Measurements from ENCODE around the gene SUGCT. TPM values are rescaled to one million over a fixed set of nuclear protein-coding genes. Genes with fewer than 3 reads are reported as not detected.

SUGCT gene
- total RNA-seq, 2 experiments from 2014 or later: not detected

GRCh38 chr7:40545739-40546138, 410.9 kb downstream of the SUGCT start:
- no peaks in the 10 kb centered on the region for H3K9me3 ChIP-seq (ENCODE audit: low read length)
- H4K20me1 ChIP-seq (ENCODE audit: insufficient read depth, low read length): no peaks in the 10 kb centered on the region
- no TSS peak for BruUV-seq (replicated peaks)
- no peak for DNase-seq (ENCODE audit: low spot score)
- intact Hi-C loops (cut with micrococcal nuclease; ENCODE audit: unreplicated experiment): no loop called here
- TF ChIP-seq, protein P1, sequence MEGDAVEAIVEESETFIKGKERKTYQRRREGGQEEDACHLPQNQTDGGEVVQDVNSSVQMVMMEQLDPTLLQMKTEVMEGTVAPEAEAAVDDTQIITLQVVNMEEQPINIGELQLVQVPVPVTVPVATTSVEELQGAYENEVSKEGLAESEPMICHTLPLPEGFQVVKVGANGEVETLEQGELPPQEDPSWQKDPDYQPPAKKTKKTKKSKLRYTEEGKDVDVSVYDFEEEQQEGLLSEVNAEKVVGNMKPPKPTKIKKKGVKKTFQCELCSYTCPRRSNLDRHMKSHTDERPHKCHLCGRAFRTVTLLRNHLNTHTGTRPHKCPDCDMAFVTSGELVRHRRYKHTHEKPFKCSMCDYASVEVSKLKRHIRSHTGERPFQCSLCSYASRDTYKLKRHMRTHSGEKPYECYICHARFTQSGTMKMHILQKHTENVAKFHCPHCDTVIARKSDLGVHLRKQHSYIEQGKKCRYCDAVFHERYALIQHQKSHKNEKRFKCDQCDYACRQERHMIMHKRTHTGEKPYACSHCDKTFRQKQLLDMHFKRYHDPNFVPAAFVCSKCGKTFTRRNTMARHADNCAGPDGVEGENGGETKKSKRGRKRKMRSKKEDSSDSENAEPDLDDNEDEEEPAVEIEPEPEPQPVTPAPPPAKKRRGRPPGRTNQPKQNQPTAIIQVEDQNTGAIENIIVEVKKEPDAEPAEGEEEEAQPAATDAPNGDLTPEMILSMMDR (conservative IDR thresholded peaks at IDR 0.05; ENCODE audit: low read length): no peak
- TF ChIP-seq EZH2phosphoT487 (IDR thresholded peaks at IDR 0.05; ENCODE audit: borderline replicate concordance, low read depth, low read length): no peak
- no peak overlapping the region for H3K4me2 ChIP-seq (ENCODE audit: low read length)
- no peaks in the 10 kb centered on the region for H3K4me1 ChIP-seq (ENCODE audit: insufficient read depth, low read length, poor library complexity, severe bottlenecking)
- no peak overlapping the region for H3K27ac ChIP-seq (ENCODE audit: low read depth, low read length, poor library complexity, severe bottlenecking)
- ChIA-PET POLR2A (no interaction called here), CTCF (ENCODE audit: unreplicated experiment) (no interaction called here)
- H2AFZ ChIP-seq (ENCODE audit: low read length): no peak overlapping the region
- no peaks in the 10 kb centered on the region for H3K9me2 ChIP-seq (ENCODE audit: insufficient read depth, low read length)
- H3K79me2 ChIP-seq (ENCODE audit: insufficient read depth, low read depth, low read length): no peaks in the 10 kb centered on the region
- no peaks in the 10 kb centered on the region for H3K36me3 ChIP-seq (ENCODE audit: insufficient read depth, low read length)
- H3K4me3 ChIP-seq (ENCODE audit: low read depth, low read length, poor library complexity, severe bottlenecking): no peak overlapping the region

GRCh38 chr7:40546616-40547501, 412.1 kb downstream of the SUGCT start:
- H3K79me2 ChIP-seq (ENCODE audit: insufficient read depth, low read depth, low read length): no peaks in the 10 kb centered on the region
- TF ChIP-seq EZH2phosphoT487 (IDR thresholded peaks at IDR 0.05; ENCODE audit: borderline replicate concordance, low read depth, low read length): no peak
- TF ChIP-seq, protein P1 (conservative IDR thresholded peaks at IDR 0.05; ENCODE audit: low read length): no peak
- no peak overlapping the region for H2AFZ ChIP-seq (ENCODE audit: low read length)
- ChIA-PET CTCF (ENCODE audit: unreplicated experiment) (no interaction called here), POLR2A (interaction anchor here (0.6 kb wide), 2 partner anchors 281 to 1396 kb away, joined by 3 to 4 read pairs; no protein-coding TSS in a partner anchor)
- no peaks in the 10 kb centered on the region for H3K9me3 ChIP-seq (ENCODE audit: low read length)
- H3K4me1 ChIP-seq (ENCODE audit: insufficient read depth, low read length, poor library complexity, severe bottlenecking): no peaks in the 10 kb centered on the region
- no peak for DNase-seq (ENCODE audit: low spot score)
- H3K27ac ChIP-seq (ENCODE audit: low read depth, low read length, poor library complexity, severe bottlenecking): no peak overlapping the region
- intact Hi-C loops (cut with micrococcal nuclease; ENCODE audit: unreplicated experiment): no loop called here
- H3K4me3 ChIP-seq (ENCODE audit: low read depth, low read length, poor library complexity, severe bottlenecking): no peak overlapping the region
- H4K20me1 ChIP-seq (ENCODE audit: insufficient read depth, low read length): no peaks in the 10 kb centered on the region
- H3K36me3 ChIP-seq (ENCODE audit: insufficient read depth, low read length): no peaks in the 10 kb centered on the region
- H3K4me2 ChIP-seq (ENCODE audit: low read length): no peak overlapping the region
- BruUV-seq (replicated peaks): no TSS peak
- H3K9me2 ChIP-seq (ENCODE audit: insufficient read depth, low read length): no peaks in the 10 kb centered on the region

- no peaks in the 10 kb centered on the region for H3K36me3 ChIP-seq (ENCODE audit: insufficient read depth, low read length)
- H3K4me3 ChIP-seq (ENCODE audit: low read depth, low read length, poor library complexity, severe bottlenecking): no peak overlapping the region
- BruUV-seq (replicated peaks): no TSS peak
- H3K9me3 ChIP-seq (ENCODE audit: low read length): no peaks in the 10 kb centered on the region
- ChIA-PET POLR2A (no interaction called here), CTCF (ENCODE audit: unreplicated experiment) (no interaction called here)
- H3K27ac ChIP-seq (ENCODE audit: low read depth, low read length, poor library complexity, severe bottlenecking): no peak overlapping the region
- H3K9me2 ChIP-seq (ENCODE audit: insufficient read depth, low read length): no peaks in the 10 kb centered on the region
- H3K4me2 ChIP-seq (ENCODE audit: low read length): no peak overlapping the region
- DNase-seq (ENCODE audit: low spot score): no peak
- H2AFZ ChIP-seq (ENCODE audit: low read length): no peak overlapping the region
- intact Hi-C loops (cut with micrococcal nuclease; ENCODE audit: unreplicated experiment): no loop called here
- no peaks in the 10 kb centered on the region for H4K20me1 ChIP-seq (ENCODE audit: insufficient read depth, low read length)
- peaks cover 3% of the 10 kb centered on the region for H3K4me1 ChIP-seq (ENCODE audit: insufficient read depth, low read length, poor library complexity, severe bottlenecking)
- no peaks in the 10 kb centered on the region for H3K79me2 ChIP-seq (ENCODE audit: insufficient read depth, low read depth, low read length)
- TF ChIP-seq, protein P1 (conservative IDR thresholded peaks at IDR 0.05; ENCODE audit: low read length): no peak
- TF ChIP-seq EZH2phosphoT487 (IDR thresholded peaks at IDR 0.05; ENCODE audit: borderline replicate concordance, low read depth, low read length): no peak
These were observed 414.7 kb downstream of the SUGCT start for GRCh38 chr7:40549372-40550039.

All from OCI-LY7 (cell line).